Ovary (tissue), 9 donors: ENCODE measurements around the gene MITF. TPM values are rescaled to one million over a fixed set of nuclear protein-coding genes. Genes with fewer than 3 reads are reported as not detected.
A peak's percentile ranks its signal among the peaks of the same experiment; 100 is the strongest.

Experiments
- DNase-seq, 5 donors: peaks; one replicate each; pipeline ENCODE4 v3.0.0-alpha.2; 2019 to 2020
- H3K27ac ChIP-seq, 2 donors: fragments of 200-600 bp; one replicate each; pipeline versions ENCODE4 v1.5.1 to v1.8.0; 2019 to 2022
- H3K27me3 ChIP-seq: fragments of 200-600 bp; one replicate; pipeline ENCODE4 v1.8.0; 2022
- H3K36me3 ChIP-seq: fragments of 200-600 bp; sonication (generic); one replicate; pipeline ENCODE4 v1.5.1; 2019
- H3K4me1 ChIP-seq: one replicate; pipeline ENCODE4 v1.8.1; 2013; ENCODE audit warnings: mild to moderate bottlenecking, moderate library complexity; ENCODE audit not compliant: insufficient read depth
- H3K4me3 ChIP-seq: fragments of 200-600 bp; sonication (generic); one replicate; pipeline ENCODE4 v1.5.1; 2017
- H3K9me3 ChIP-seq, 2 donors: fragments of 200-600 bp in 1 of 2; sonication (generic) in 1 of 2; one replicate each; pipeline versions ENCODE4 v1.5.1 to v1.8.1; 2013 to 2019; ENCODE audit warnings: mild to moderate bottlenecking in 1 of 2, moderate library complexity in 1 of 2
- EP300 ChIP-seq: sonication (generic); formaldehyde crosslinking; IDR thresholded peaks from one replicate; pipeline ENCODE4 v1.6.1; 2017; ENCODE audit warnings: antibody characterized with exemption
- POLR2A ChIP-seq: fragments of 450-650 bp; IDR thresholded peaks from one replicate; pipeline ENCODE4 v1.6.1; 2017; ENCODE audit warnings: antibody characterized with exemption, mild to moderate bottlenecking, moderate library complexity
- WGBS, 3 donors: extraction: QIAGEN DNeasy Blood & Tissue Kit in 1 of 3; methylation state at CpG; one replicate each; pipeline versions ENCODE4 v1.1.5 to v1.1.7; 2013 to 2017; 5-methylcytosine and 5-hydroxymethylcytosine counted together
- intact Hi-C, 4 donors: fragments of 100-400 bp; cut with DNase I; formaldehyde crosslinking; loops; one replicate each; pipeline versions ENCODE4 v1.11.0 to v1.15.1; 2022 to 2023
- polyA plus RNA-seq, 2 donors: library from polyadenylated mRNA; stranded (reverse); fragments of 200-250 nt in 1 of 2; fragments of 350-450 nt in 1 of 2; fragmentation: Illumina TruSeq in 1 of 2; extraction: RNeasy Lipid Tissue Mini Kit (QIAGEN cat#74804) in 1 of 2; gene quantifications; one replicate each; pipeline ENCODE4 v1.2.3, GENCODE V29; 2013 to 2014
- total RNA-seq, 7 donors: library from RNA; depleted of rRNA in 2 of 7; stranded (reverse); fragments of >200 nt in 2 of 7; fragmentation: NEBNext Ultra II Directional in 3 of 7; extraction: Animal tissue kit (Norgen Biotek cat#: 25700) in 3 of 7; gene quantifications; one replicate each; pipeline versions ENCODE4 v1.1.0 to v1.2.4, GENCODE V29; 2016 to 2023
- TF ChIP-seq, protein P1 (sequence below), 3 donors: fragments of 450-650 bp in 2 of 3; fragments of 200-600 bp in 1 of 3; IDR thresholded peaks; one replicate each; pipeline versions ENCODE4 v1.5.1 to v1.8.0; 2016 to 2022; ENCODE audit warnings: antibody characterized with exemption in 3 of 3, mild to moderate bottlenecking in 1 of 3
- donor health status: DM: no; HTN: no; CAD: no; lungs with moderate emphysema.
- donor health status: DM: no; HTN: no; CAD: no.
- donor health status: Bipolar disorder and iron deficiency.
- donor health status: DM: yes; HTN: yes; CAD: no.
- donor health status: DM: no; HTN: no; CAD: no.
- donor health status: DM: yes; HTN: yes; CAD: no.

MITF gene
- total and polyA plus RNA-seq, 9 donors: 13.6 to 38.0 (median 24.9) TPM

DNA sequence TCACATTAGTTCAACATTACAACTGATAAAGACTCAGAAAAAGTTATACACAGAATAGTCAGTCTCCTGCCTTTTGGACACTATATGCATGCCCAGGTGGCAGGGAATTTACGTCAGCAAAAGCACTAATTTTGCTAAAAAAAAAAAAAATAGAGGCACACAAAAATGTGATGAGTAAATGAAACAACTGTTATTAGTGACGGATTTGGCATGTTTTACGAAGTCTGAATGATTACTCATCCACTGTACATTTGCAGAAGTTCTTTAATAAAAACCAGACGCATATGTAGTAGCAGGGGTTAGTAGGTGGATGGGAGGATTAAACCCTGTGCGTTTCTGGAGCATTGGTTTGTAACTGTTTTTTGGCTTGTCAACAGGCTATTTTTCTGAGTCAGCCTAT is 99.0 kb downstream of the MITF start:
- Histone ChIP-seq H3K9me3 (no peaks in the 10 kb centered on the region), H3K36me3 (no peaks in the 10 kb centered on the region), H3K27me3 (no peaks in the 10 kb centered on the region), H3K4me1 (peaks cover 6% of the 10 kb centered on the region), H3K27ac (no peak overlapping the region), H3K4me3 (no peak overlapping the region)
- intact Hi-C loops: no loop called here
- no peak for TF ChIP-seq EP300
- no peak for TF ChIP-seq POLR2A
- TF ChIP-seq, protein P1, sequence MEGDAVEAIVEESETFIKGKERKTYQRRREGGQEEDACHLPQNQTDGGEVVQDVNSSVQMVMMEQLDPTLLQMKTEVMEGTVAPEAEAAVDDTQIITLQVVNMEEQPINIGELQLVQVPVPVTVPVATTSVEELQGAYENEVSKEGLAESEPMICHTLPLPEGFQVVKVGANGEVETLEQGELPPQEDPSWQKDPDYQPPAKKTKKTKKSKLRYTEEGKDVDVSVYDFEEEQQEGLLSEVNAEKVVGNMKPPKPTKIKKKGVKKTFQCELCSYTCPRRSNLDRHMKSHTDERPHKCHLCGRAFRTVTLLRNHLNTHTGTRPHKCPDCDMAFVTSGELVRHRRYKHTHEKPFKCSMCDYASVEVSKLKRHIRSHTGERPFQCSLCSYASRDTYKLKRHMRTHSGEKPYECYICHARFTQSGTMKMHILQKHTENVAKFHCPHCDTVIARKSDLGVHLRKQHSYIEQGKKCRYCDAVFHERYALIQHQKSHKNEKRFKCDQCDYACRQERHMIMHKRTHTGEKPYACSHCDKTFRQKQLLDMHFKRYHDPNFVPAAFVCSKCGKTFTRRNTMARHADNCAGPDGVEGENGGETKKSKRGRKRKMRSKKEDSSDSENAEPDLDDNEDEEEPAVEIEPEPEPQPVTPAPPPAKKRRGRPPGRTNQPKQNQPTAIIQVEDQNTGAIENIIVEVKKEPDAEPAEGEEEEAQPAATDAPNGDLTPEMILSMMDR (IDR thresholded peaks at IDR 0.05): no peak
- 41 to 68% (median 45%) methylated on average over 5 of the region's 5 CpGs for whole genome bisulfite sequencing, 3 donors
- no peak for DNase-seq

DNA sequence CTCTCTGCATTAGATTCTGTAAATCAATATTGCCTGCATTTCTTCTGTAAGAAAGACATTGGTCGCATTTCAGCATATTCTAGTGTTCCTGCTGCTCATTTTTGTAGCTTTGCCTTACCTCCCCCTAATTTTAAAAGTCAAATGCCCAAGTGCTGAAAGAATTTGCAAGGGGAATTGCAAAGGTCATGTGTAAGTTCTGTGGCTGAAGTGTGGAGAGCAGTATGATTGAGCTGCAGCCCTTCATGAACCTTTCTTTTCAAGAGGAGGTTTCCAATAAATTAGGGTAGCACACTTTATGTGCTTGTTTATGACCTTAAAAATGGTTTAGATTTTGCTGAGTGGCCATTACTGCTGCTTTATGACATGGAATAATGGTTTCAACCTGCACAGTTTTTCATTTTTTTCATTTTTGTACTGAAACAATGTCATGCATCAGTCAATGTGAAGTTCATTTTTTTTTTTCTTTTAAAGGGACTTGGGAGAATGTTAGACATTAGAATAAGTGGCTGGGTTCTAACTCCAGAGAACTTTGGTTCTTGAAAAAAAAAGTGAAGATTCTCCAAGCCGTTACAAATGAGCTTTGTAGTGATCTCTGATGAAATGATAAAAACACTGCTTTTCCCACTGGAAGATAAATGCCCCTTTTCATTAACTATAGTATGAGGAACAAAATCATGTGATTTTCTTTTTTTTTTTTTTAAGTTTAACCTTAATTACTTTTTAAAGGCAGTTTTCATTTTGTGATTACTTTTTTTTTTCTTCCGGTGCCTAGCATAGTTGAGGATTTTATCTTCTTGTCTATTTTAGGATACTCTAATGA is 99.6 kb downstream of the MITF start:
- intact Hi-C loops: no loop called here
- H3K9me3 ChIP-seq: no peaks in the 10 kb centered on the region
- no peak overlapping the region for H3K27ac ChIP-seq
- H3K4me3 ChIP-seq: no peak overlapping the region
- TF ChIP-seq, protein P1 (IDR thresholded peaks at IDR 0.05): no peak
- no peak for TF ChIP-seq POLR2A
- no peak for TF ChIP-seq EP300
- 81 to 88% (median 84%) methylated on average over 3 of the region's 3 CpGs for WGBS, 3 donors
- DNase-seq: no peak
- no peaks in the 10 kb centered on the region for H3K27me3 ChIP-seq
- no peaks in the 10 kb centered on the region for H3K36me3 ChIP-seq
- H3K4me1 ChIP-seq: peaks cover 6% of the 10 kb centered on the region

DNA sequence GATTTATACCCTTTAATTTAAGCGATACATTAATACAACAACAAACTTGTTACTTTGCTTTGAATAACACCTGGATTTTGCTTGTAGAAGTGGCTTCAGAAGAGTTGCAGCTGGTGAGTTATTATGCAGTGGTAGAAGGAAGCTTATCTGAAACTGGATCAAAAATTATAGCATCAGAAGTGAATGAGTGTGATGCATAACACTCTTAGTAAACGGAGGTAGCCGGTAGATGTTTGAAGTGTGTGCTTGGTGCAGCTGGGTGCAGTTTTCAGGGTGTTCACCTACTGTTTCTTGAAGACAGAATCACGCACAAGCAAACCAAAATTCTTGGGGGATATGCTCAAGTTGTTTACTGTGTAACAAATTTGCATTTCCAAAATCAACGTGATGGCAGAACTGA is 103.1 kb downstream of the MITF start:
- intact Hi-C loops: no loop called here
- H3K36me3 ChIP-seq: no peaks in the 10 kb centered on the region
- no peak overlapping the region for H3K27ac ChIP-seq
- no peaks in the 10 kb centered on the region for H3K9me3 ChIP-seq
- H3K4me3 ChIP-seq: no peak overlapping the region
- no peak for DNase-seq
- peaks cover 12% of the 10 kb centered on the region for H3K4me1 ChIP-seq
- 70 to 86% (median 77%) methylated on average over 5 of the region's 5 CpGs for WGBS, 3 donors
- H3K27me3 ChIP-seq: no peaks in the 10 kb centered on the region
- TF ChIP-seq, protein P1 (IDR thresholded peaks at IDR 0.05): no peak
- TF ChIP-seq POLR2A (no peak), EP300 (no peak)

DNA sequence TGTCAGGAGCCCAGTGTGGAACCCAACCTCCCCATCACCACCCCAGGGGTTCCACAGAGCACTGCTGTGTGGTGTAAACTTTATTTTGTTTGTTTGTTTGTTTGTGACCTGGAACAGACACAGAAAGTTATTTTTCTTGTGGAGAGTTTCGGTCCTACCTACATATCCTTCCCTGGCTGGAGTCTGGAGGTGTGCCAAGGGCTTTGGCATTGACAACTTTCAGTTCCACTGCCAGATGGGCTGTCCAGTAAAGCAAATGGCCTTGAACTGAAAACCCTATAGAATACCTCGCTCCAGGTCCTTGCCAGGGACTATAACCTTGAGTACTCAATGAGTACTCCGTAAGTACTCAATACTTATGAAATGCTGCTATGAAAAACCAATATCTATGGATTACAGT is 103.5 kb downstream of the MITF start:
- TF ChIP-seq EP300 (no peak), POLR2A (no peak)
- TF ChIP-seq, protein P1 (IDR thresholded peaks at IDR 0.05): no peak
- Histone ChIP-seq H3K4me3 (no peak overlapping the region), H3K9me3 (no peaks in the 10 kb centered on the region), H3K4me1 (peaks cover 12% of the 10 kb centered on the region), H3K27me3 (no peaks in the 10 kb centered on the region), H3K36me3 (no peaks in the 10 kb centered on the region), H3K27ac (no peak overlapping the region)
- 60 to 92% (median 73%) methylated on average over 3 of the region's 3 CpGs for WGBS, 3 donors
- peak in 1 of 5 donors; percentile 23 for DNase-seq
- intact Hi-C loops: no loop called here
